CD4-positive, alpha-beta T cell treated with Interleukin-21 for 1 hour (primary cell): ENCODE data around the gene SEH1L.
"Not testable (repeated sequence)": the region's sequence is repeated elsewhere in the genome, so short reads cannot be mapped to it uniquely, and the experiment has no call there.

Experiments used
- DNase-seq: peaks from one replicate; pipeline ENCODE4 v3.0.0-alpha.2; 2020

Gene SEH1L

GRCh38 chr18:12944709-12945108, 3.1 kb upstream of the SEH1L start:
- DNase-seq: no peak

GRCh38 chr18:12946549-12947284, 1.1 kb upstream of the SEH1L start:
- no peak for DNase-seq

- peak; percentile 99 for DNase-seq
Observed at GRCh38 chr18:12948050-12948804, 416 bp downstream of the SEH1L start.

GRCh38 chr18:12958478-12958877, 10.7 kb downstream of the SEH1L start:
- no peak for DNase-seq

- no peak for DNase-seq
Observed at GRCh38 chr18:12960395-12960794, 12.6 kb downstream of the SEH1L start.

- DNase-seq: no peak
Observed at GRCh38 chr18:12960853-12961397, 13.1 kb downstream of the SEH1L start.

- no peak for DNase-seq
Observed at GRCh38 chr18:12963069-12963468, 15.3 kb downstream of the SEH1L start.

GRCh38 chr18:12968115-12968514, 20.3 kb downstream of the SEH1L start:
- DNase-seq: no peak

GRCh38 chr18:12968619-12969018, 20.8 kb downstream of the SEH1L start:
- no peak for DNase-seq

GRCh38 chr18:12973562-12974213, 25.9 kb downstream of the SEH1L start:
- no peak for DNase-seq

GRCh38 chr18:12975488-12975887, 27.7 kb downstream of the SEH1L start:
- no peak for DNase-seq

- no peak for DNase-seq
Observed at GRCh38 chr18:12976305-12976704, 28.5 kb downstream of the SEH1L start.

- not testable (repeated sequence) for DNase-seq
Observed at GRCh38 chr18:12980065-12980464, 32.3 kb downstream of the SEH1L start.

GRCh38 chr18:12989397-12990122, 41.7 kb downstream of the SEH1L start:
- DNase-seq: no peak

- DNase-seq: peak; percentile 52
Observed at GRCh38 chr18:12990123-12990475, 42.3 kb downstream of the SEH1L start.

GRCh38 chr18:12990641-12990966, 42.8 kb downstream of the SEH1L start:
- DNase-seq: no peak

GRCh38 chr18:12990967-12991820, 43.4 kb downstream of the SEH1L start, which contains the start of gene CEP192:
Gene CEP192 (plus strand): TSS chr18:12991362. CDS start chr18:12999425, 8,063 bp downstream.
- peak; percentile 99 for DNase-seq

GRCh38 chr18:12991821-12992179, 44.0 kb downstream of the SEH1L start:
- no peak for DNase-seq

GRCh38 chr18:12993439-12993838, 45.6 kb downstream of the SEH1L start:
- no peak for DNase-seq

- DNase-seq: no peak
Observed at GRCh38 chr18:12995424-12995823, 47.6 kb downstream of the SEH1L start.

GRCh38 chr18:12995952-12996477, 48.2 kb downstream of the SEH1L start:
- no peak for DNase-seq
